Measurements from ENCODE around the gene NOP53. TPM values are rescaled to one million over a fixed set of nuclear protein-coding genes. Genes with fewer than 3 reads are reported as not detected.

NOP53 gene
- total RNA-seq, 2 donors from 2014 or later, result 436 to 761 TPM

DNA sequence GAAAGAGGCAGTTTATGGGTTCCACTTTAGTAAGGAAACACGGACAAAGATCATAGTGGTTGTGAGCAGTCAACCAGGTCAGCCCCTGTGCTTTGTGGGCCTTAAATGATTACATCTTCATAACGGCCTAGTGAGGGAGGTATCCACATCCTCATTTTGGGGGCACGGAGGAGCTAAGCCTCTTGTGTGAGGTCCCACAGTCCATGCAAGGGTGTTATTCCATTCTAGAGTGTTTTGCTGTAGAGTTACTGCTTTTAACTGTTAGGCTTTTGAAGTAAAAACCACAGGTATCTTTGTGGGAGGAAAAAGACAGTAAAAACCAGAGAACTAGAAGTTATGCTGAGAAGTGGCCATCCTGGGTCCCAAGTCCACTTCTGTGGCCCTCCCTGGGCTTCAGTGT, 4.0 kb downstream of the NOP53 start:
- Histone ChIP-seq H3K4me3 (no peak overlapping the region), H3K4me1 (peaks cover 31% of the 10 kb centered on the region), H3K27ac (no peak overlapping the region), H3K36me3 (replicated peaks in 1 of 2; ENCODE audit: insufficient read depth in 1 of 2, low read depth in 2 of 2) (peaks cover 23 to 31% of the 10 kb centered on the region in 2 donors), H3K9me3 (no peaks in the 10 kb centered on the region), H3K27me3 (no peaks in the 10 kb centered on the region)
- DNase-seq (no peak), ATAC-seq (no peak)
- TF ChIP-seq POLR2A (IDR thresholded peaks at IDR 0.05), result no peak
- TF ChIP-seq, protein P1, sequence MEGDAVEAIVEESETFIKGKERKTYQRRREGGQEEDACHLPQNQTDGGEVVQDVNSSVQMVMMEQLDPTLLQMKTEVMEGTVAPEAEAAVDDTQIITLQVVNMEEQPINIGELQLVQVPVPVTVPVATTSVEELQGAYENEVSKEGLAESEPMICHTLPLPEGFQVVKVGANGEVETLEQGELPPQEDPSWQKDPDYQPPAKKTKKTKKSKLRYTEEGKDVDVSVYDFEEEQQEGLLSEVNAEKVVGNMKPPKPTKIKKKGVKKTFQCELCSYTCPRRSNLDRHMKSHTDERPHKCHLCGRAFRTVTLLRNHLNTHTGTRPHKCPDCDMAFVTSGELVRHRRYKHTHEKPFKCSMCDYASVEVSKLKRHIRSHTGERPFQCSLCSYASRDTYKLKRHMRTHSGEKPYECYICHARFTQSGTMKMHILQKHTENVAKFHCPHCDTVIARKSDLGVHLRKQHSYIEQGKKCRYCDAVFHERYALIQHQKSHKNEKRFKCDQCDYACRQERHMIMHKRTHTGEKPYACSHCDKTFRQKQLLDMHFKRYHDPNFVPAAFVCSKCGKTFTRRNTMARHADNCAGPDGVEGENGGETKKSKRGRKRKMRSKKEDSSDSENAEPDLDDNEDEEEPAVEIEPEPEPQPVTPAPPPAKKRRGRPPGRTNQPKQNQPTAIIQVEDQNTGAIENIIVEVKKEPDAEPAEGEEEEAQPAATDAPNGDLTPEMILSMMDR (IDR thresholded peaks at IDR 0.05), result no peak
- intact Hi-C loops (cut with DNase I), result no loop called here
- WGBS, 2 donors, result 78 to 79% methylated on average over 3 of the region's 3 CpGs

DNA sequence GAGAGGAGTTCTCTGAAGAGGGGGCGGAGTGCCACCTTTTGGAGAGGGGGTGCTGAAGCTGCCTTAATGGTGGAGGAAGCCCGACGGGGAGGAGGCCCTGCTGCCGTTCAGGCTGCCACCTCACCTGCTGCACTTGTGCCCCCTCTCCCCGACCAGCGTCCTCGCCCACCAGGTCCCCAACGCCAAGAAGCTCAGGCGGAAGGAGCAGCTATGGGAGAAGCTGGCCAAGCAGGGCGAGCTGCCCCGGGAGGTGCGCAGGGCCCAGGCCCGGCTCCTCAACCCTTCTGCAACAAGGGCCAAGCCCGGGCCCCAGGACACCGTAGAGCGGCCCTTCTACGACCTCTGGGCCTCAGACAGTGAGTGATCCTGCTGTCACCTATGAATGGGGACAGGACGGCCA, 5.4 kb downstream of the NOP53 start:
- ATAC-seq (no peak), DNase-seq (no peak)
- peaks cover 23 to 40% of the 10 kb centered on the region in 2 donors for H3K36me3 ChIP-seq (replicated peaks in 1 of 2; ENCODE audit: insufficient read depth in 1 of 2, low read depth in 2 of 2)
- H3K4me1 ChIP-seq, result peaks cover 23% of the 10 kb centered on the region
- 76 to 90% methylated on average over 7 to 18 of the region's 18 CpGs for WGBS, 2 donors
- no peak for TF ChIP-seq POLR2A (IDR thresholded peaks at IDR 0.05)
- TF ChIP-seq, protein P1 (IDR thresholded peaks at IDR 0.05), result no peak
- H3K27ac ChIP-seq, result no peak overlapping the region
- no peaks in the 10 kb centered on the region for H3K27me3 ChIP-seq
- intact Hi-C loops (cut with DNase I), result loop anchor here (5.0 kb wide), 1 partner anchor 37 kb away; no protein-coding TSS in a partner anchor
- H3K9me3 ChIP-seq, result no peaks in the 10 kb centered on the region
- H3K4me3 ChIP-seq, result no peak overlapping the region

DNA sequence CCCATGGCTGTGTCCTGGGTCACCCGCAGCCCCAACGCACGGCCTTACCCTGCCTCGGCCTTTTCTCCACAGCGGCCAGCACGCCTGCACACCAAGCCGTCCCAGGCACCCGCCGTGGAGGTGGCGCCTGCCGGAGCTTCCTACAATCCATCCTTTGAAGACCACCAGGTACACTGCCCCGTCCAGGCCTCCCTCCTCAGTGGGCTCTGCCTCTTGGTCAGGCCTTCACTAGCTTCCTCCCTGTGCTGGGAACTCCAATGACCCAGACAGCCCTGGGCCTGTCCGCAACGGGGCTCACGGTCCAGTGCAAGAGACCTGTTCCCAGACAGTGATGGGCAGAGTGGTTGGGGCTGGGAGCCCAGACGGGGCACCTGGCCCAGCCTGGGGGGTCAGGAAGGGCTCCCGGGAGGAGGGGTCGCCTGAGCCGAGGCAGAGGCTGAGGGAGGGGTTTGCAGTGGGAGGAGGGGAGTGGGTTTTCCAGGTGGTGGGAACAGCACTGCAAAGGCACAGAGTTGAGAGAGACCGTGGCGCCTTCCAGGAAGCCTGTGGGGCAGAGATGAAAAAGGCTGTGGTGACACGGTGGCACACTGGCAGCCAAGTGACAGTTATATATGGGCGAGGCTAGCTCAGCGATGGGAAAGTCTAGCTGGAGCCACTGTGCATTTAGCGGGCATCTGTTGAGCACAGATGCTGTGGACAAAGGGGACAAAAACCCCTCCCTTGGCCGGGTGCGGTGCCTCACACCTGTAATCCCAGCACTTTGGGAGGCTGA, 7.3 kb downstream of the NOP53 start:
- peaks cover 20% of the 10 kb centered on the region for H3K4me1 ChIP-seq
- ATAC-seq (no peak), DNase-seq (no peak)
- no peaks in the 10 kb centered on the region for H3K27me3 ChIP-seq
- no peak for TF ChIP-seq POLR2A (IDR thresholded peaks at IDR 0.05)
- TF ChIP-seq, protein P1 (IDR thresholded peaks at IDR 0.05), result no peak
- intact Hi-C loops (cut with DNase I), result loop anchor here (5.0 kb wide), 1 partner anchor 35 kb away; no protein-coding TSS in a partner anchor
- H3K4me3 ChIP-seq, result no peak overlapping the region
- 86 to 96% methylated on average over 19 to 23 of the region's 27 CpGs for WGBS, 2 donors
- H3K9me3 ChIP-seq, result no peaks in the 10 kb centered on the region
- H3K27ac ChIP-seq, result no peak overlapping the region
- H3K36me3 ChIP-seq (replicated peaks in 1 of 2; ENCODE audit: insufficient read depth in 1 of 2, low read depth in 2 of 2), result peaks cover 32 to 55% of the 10 kb centered on the region in 2 donors

DNA sequence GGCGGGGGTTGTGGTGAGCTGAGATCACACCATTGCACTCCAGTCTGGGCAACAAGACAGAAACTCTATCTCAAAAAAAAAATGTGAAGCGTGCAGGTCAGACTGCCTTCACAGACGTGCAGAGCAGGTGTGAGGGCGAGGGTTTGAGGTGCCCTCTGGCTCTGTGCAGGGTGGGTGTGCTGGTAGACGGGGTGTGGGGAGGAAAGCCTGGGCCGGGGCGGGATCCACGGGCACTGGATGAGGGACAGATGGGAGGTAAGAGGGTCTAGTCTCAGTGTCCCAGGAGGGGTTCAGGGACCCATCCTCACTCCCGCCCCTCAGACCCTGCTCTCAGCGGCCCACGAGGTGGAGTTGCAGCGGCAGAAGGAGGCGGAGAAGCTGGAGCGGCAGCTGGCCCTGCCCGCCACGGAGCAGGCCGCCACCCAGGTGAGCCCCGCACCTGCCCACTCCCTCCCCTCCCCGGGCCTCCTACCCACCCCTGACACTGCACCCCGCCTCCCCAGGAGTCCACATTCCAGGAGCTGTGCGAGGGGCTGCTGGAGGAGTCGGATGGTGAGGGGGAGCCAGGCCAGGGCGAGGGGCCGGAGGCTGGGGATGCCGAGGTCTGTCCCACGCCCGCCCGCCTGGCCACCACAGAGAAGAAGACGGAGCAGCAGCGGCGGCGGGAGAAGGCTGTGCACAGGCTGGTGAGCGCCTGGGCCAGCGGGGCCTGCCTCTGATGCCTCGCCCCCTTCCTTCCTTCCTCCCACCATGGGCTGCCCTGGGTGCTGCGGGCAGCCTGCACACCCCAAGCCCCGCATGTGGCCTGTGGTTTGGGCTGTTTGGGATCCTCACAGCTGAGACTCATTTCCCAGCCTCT, 9.1 kb downstream of the NOP53 start:
- no peak for ATAC-seq
- WGBS, 2 donors, result 91 to 94% methylated on average over 11 to 31 of the region's 37 CpGs
- intact Hi-C loops (cut with DNase I), result loop anchor here (5.0 kb wide), 2 partner anchors 33 to 47 kb away; no protein-coding TSS in a partner anchor
- Histone ChIP-seq H3K27me3 (no peaks in the 10 kb centered on the region), H3K36me3 (replicated peaks in 1 of 2; ENCODE audit: insufficient read depth in 1 of 2, low read depth in 2 of 2) (peaks cover 32 to 59% of the 10 kb centered on the region in 2 donors), H3K9me3 (no peaks in the 10 kb centered on the region), H3K4me1 (peaks cover 15% of the 10 kb centered on the region), H3K27ac (no peak overlapping the region), H3K4me3 (no peak overlapping the region)
- DNase-seq, result no peak
- no peak for TF ChIP-seq POLR2A (IDR thresholded peaks at IDR 0.05)
- TF ChIP-seq, protein P1 (IDR thresholded peaks at IDR 0.05), result no peak

Measured in body of pancreas (tissue), 4 donors.